GM18873 (cell line): ENCODE data around the gene ITGAD.
"Not testable (repeated sequence)": the region's sequence is repeated elsewhere in the genome, so short reads cannot be mapped to it uniquely, and the experiment has no call there.

Experiments used
- ATAC-seq: cut with Tn5 transposase; IDR thresholded peaks from one replicate; pipeline ENCODE4 v1.9.1; 2021; ENCODE audit warnings: mild to moderate bottlenecking, moderate library complexity, moderate number of reproducible peaks; ENCODE audit not compliant: unreplicated experiment, low FRiP score

ITGAD gene

GRCh38 chr16:31428279-31428597 lies 35.1 kb downstream of the ITGAD start, which contains the start of gene COX6A2:
Gene COX6A2 (minus strand): TSS chr16:31428360. CDS start chr16:31428325, 35 bp downstream.
- no peak for ATAC-seq

DNA sequence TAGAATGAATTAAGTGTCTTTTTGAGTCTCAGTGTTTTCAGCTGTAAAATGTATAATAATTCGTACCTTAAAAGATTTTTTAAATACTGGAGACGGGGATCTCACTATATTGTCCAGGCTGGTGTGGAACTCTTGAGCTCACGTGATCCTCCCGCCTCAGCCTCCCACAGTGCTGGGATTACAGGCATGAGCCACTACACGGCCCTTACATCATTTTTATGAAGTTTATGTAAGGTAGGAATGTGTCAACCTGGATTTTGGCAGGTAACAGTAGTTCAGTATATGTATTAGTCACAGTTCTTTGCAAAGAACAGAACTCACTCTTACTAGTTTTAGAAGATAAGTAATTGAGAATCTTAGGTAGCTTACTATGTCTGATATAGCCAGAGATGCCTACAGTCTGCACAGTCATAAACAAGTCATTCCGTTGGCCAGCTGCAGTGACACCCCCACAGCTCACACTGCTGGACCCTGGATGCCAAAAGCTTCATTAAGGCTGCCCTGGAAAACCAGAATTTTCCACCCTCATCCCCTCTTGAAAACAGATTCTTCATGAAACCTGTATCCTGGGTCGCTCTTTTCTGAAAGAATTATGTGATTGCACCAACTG lies 35.6 kb downstream of the ITGAD start:
- ATAC-seq, result no peak

DNA sequence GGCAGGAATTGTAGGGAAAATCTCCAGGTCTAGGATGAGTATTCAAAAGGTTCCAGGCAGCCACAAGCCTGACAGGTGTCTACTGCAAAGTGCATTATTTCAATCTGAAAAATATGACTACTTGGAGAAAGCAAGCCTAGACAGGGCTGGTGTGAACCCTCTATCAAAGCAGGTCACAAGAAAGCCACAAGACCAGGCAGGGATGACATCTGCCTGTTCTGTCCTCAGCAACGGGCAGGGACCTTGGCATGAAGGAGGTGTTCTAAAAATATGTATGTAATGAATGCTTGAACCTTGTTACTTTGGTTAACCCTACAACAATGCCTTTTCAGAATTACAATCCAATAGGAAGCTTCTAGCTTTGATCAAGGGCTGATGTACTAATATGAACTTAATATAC lies 36.2 kb downstream of the ITGAD start:
- ATAC-seq, result no peak

GRCh38 chr16:31429796-31430195 lies 36.7 kb downstream of the ITGAD start:
- no peak for ATAC-seq

GRCh38 chr16:31430380-31431052 lies 37.4 kb downstream of the ITGAD start:
- no peak for ATAC-seq

GRCh38 chr16:31435341-31436220 lies 42.4 kb downstream of the ITGAD start:
- no peak for ATAC-seq

DNA sequence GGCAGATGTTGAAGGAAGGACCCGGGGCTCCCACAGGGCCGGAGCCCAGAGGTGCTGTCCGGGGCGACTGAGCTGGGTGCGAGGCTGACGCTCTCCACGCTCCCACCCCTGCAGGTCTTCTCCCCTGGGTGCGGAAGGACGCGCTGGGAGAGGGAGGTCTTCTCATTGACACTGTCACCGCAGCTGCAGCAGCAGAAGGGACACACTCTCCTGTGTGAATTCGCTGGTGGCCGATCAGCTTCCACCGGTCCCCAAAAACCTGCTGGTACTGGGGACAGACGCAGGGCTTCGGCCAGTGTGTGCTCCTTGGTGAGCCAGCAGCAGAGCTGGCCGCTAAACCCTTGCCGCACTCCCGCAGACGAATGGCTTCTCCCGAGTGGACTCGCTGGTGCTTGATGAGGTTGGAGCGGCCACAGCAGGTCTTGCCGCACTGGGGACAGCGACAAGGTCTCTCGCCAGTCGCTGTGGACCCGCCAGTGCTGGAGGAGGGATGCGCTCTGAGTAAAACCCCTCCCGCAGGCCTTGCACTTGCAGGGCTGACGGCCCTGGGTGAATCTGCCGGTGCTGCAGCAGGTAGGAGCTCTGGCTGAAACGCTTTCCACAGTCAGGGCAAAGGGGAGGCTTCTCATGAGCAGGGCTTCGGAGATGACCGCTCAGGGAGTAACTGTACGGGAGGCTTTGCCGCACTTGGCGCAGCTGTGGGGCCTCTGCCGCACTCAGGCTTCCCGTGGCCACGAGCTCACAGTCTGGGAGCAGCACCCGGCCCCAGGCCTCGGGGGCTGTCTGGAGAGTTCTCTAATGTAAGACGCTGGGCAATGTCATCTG lies 43.3 kb downstream of the ITGAD start:
- ATAC-seq, result no peak

- no peak for ATAC-seq
Measured at GRCh38 chr16:31438414-31438813, 45.3 kb downstream of the ITGAD start.

- not testable (repeated sequence) for ATAC-seq
Measured at GRCh38 chr16:31439023-31439422, 45.9 kb downstream of the ITGAD start.

GRCh38 chr16:31439519-31439918 lies 46.4 kb downstream of the ITGAD start:
- no peak for ATAC-seq

DNA sequence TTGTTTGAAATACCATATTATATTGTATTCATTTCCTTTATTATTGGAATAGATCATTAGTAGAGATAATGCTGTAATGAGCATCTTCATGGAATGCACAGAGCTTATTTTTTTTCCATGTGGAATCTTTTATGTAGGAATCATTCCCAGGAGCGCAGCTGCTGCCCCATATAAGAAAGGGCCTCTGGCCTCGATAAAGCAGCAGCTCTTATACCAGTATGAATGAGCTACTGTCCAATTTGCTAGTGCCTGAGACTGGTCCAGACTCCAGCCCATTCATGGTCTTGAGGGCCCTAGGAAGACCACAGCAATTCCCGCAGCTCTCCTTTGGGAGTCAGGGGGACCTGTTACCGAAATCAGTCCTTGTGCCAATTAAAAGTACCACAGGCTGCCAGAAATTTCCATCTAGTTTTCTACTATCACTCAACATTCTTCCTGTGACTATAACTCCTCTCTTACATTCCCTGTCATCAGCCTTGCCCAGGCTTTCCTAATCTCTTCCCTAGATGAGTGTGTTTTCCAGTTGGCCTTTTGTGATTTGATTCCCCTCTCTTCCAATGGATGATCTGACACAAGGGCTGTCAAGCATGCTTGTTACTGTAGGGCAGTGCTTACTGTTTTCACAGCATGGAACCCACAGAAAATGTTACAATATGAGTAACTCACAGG lies 47.5 kb downstream of the ITGAD start:
- no peak for ATAC-seq

DNA sequence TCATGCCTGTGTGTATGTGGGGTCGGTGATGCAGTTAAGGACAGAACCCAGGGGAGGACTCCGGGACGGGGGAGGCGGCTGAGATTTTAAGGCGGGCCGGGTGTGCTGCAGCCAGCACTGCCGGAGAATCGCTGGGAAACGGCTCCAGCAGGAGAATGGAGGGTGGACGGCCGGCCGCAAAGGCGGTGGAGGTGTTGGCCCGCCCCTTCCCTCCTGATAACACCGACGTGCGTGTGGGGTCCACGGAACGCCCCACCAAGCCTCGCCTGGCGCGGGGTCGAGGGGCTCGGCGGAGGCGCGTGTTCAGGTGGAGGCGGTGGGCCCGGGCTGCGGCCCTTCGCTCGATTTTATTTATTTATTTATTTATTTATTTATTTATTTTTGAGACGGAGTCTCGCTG lies 48.8 kb downstream of the ITGAD start:
- ATAC-seq, result no peak

DNA sequence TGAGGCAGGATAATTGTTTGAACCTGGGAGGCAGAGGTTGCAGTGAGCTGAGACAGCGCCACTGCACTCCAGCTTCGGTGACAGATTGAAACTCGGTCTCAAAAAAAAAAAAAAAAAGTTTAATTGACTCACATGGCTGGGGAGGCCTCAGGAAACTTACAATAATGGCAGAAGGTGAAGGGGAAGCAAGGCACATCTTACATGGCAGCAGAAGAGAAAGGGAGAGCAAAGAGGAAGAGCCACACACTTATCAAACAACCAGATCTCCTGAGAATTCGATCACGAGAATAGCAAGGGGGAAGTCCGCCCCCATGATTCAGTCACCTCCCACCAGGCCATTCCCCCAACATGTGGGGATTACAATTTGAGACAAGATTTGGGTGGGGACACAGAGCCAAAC lies 52.8 kb downstream of the ITGAD start:
- ATAC-seq, result not testable (repeated sequence)

- ATAC-seq, result no peak
Measured at GRCh38 chr16:31451201-31451600, 58.1 kb downstream of the ITGAD start.

GRCh38 chr16:31451681-31452351 lies 58.7 kb downstream of the ITGAD start:
- no peak for ATAC-seq

GRCh38 chr16:31452631-31453106 lies 59.5 kb downstream of the ITGAD start:
- no peak for ATAC-seq

GRCh38 chr16:31453255-31454204 lies 60.4 kb downstream of the ITGAD start:
- no peak for ATAC-seq

- ATAC-seq, result no peak
Measured at GRCh38 chr16:31455601-31456314, 62.6 kb downstream of the ITGAD start.
